T-cell (primary cell): ENCODE data around the gene PHF21A. TPM values are rescaled to one million over a fixed set of nuclear protein-coding genes. Genes with fewer than 3 reads are reported as not detected.

Source experiments
- ATAC-seq, 4 experiments: fragments of 200-7000 bp in 3 of 4; fragments of 150-1000 bp in 1 of 4; cut with Tn5 transposase; replicated peaks in 1 of 4; 1 replicate in 3 of 4; 2 replicates in 1 of 4; pipeline ENCODE4 v1.10.0; 2021; ENCODE audit warnings: moderate library complexity in 3 of 4, mild to moderate bottlenecking in 2 of 4, moderate number of reproducible peaks in 1 of 4
- CTCF ChIA-PET, 2 donors: fragments of 300-600 bp; sonication (Branson Sonifier 250); formaldehyde crosslinking; loops; one replicate each; lab custom pipeline; 2022; ENCODE audit warnings: antibody characterized with exemption in 2 of 2; lab: Charles Lee
- POLR2A ChIA-PET, 2 donors: fragments of 300-600 bp; sonication (Branson Sonifier 250); formaldehyde crosslinking; loops; one replicate each; lab custom pipeline; 2022; ENCODE audit warnings: antibody characterized with exemption in 2 of 2; lab: Charles Lee
- DNase-seq, 35 experiments: peaks; one replicate each; pipeline versions ENCODE4 v3.0.0 to v3.0.0-alpha.2; 2013 to 2023
- H3K27ac ChIP-seq: one replicate; pipeline ENCODE4 v1.5.1; 2013; ENCODE audit warnings: low read length
- H3K27me3 ChIP-seq, 2 experiments: replicated peaks in 1 of 2; 1 replicate in 1 of 2; 2 replicates in 1 of 2; pipeline versions ENCODE4 v1.6.1 to v1.7.0; 2013; ENCODE audit warnings: low read length in 1 of 2, mixed read lengths in 1 of 2; ENCODE audit not compliant: control insufficient read depth in 2 of 2, insufficient read depth in 2 of 2; ENCODE audit errors: extremely low read depth in 1 of 2
- H3K36me3 ChIP-seq, 2 donors: 1 replicate in 1 of 2; 2 replicates in 1 of 2; pipeline versions ENCODE4 v1.6.1 to v1.7.0; 2013; ENCODE audit warnings: low read length in 1 of 2; ENCODE audit not compliant: control insufficient read depth in 2 of 2, insufficient read depth in 1 of 2; ENCODE audit errors: extremely low read depth in 1 of 2
- H3K4me1 ChIP-seq, 2 experiments: 1 replicate in 1 of 2; 2 replicates in 1 of 2; pipeline versions ENCODE4 v1.6.1 to v1.7.0; 2013; ENCODE audit warnings: low read length in 2 of 2, mixed read lengths in 1 of 2; ENCODE audit not compliant: insufficient read depth in 2 of 2, control insufficient read depth in 1 of 2; ENCODE audit errors: extremely low read depth in 1 of 2
- H3K4me3 ChIP-seq, 2 donors: 1 replicate in 1 of 2; 2 replicates in 1 of 2; pipeline versions ENCODE4 v1.5.1 to v1.7.0; 2013; ENCODE audit warnings: mild to moderate bottlenecking in 2 of 2, low read length in 1 of 2, moderate library complexity in 1 of 2; ENCODE audit not compliant: control insufficient read depth in 1 of 2; ENCODE audit errors: extremely low read depth in 1 of 2
- H3K9me3 ChIP-seq: 2 replicates; pipeline ENCODE4 v1.7.0; 2013
- H3K27ac Mint-ChIP-seq, 2 donors: one replicate each; pipeline ENCODE4 v1.8.0; 2020 to 2021; ENCODE audit warnings: mild to moderate bottlenecking in 2 of 2, mixed read lengths in 2 of 2
- H3K27me3 Mint-ChIP-seq, 2 donors: one replicate each; pipeline ENCODE4 v1.8.0; 2021 to 2022; ENCODE audit warnings: mixed read lengths in 2 of 2
- H3K36me3 Mint-ChIP-seq: one replicate; pipeline ENCODE4 v1.8.0; 2021; ENCODE audit warnings: mixed read lengths
- H3K4me1 Mint-ChIP-seq, 3 donors: one replicate each; pipeline ENCODE4 v1.8.0; 2020 to 2022; ENCODE audit warnings: mixed read lengths in 3 of 3, mild to moderate bottlenecking in 1 of 3
- H3K4me3 Mint-ChIP-seq, 3 donors: one replicate each; pipeline ENCODE4 v1.8.0; 2020 to 2022; ENCODE audit warnings: mild to moderate bottlenecking in 3 of 3, mixed read lengths in 3 of 3, moderate library complexity in 3 of 3
- H3K9me3 Mint-ChIP-seq, 3 donors: one replicate each; pipeline ENCODE4 v1.8.0; 2020 to 2022; ENCODE audit warnings: mixed read lengths in 3 of 3
- WGBS: methylation state at CpG from one replicate; pipeline ENCODE4 v1.1.5; 2013; ENCODE audit warnings: missing lambda C conversion rate; ENCODE audit not compliant: insufficient coverage; 5-methylcytosine and 5-hydroxymethylcytosine counted together
- total RNA-seq, 35 experiments: library from RNA in 6 of 35; stranded (reverse) in 6 of 35; fragments of 120-200 nt in 1 of 35; gene quantifications; one replicate each; pipeline versions ENCODE4 v1.2.1 to v1.2.4 and lab custom pipeline; 2013 to 2026

Gene PHF21A
- total RNA-seq, 5 donors from 2014 or later (not counting 1 experiment from before 2014, with no cell fraction given) = 45.5 to 82.9 (median 57.4) TPM

GRCh38 chr11:45935349-45936064, 185.7 kb downstream of the PHF21A start:
- Histone ChIP-seq H3K4me1 (peaks cover 0 to 17% of the 10 kb centered on the region in 2 experiments), H3K9me3 (no peaks in the 10 kb centered on the region), H3K27me3 (no peaks in the 10 kb centered on the region), H3K27ac (no peak overlapping the region), H3K36me3 (peaks cover 11 to 66% of the 10 kb centered on the region in 2 donors), H3K4me3 (no peak overlapping the region)
- 94% methylated on average over 6 of the region's 8 CpGs for WGBS
- CTCF ChIA-PET = interaction anchor here (0.6 to 0.7 kb wide), 3 partner anchors 24 to 1992 kb away, joined by 4 to 5 read pairs (median 4); no protein-coding TSS in a partner anchor
- ATAC-seq (no peak), DNase-seq (no peak)
- no peak overlapping the region for H3K4me3 Mint-ChIP-seq
- POLR2A ChIA-PET = no interaction called here
- H3K9me3 Mint-ChIP-seq = no peaks in the 10 kb centered on the region
- no peaks in the 10 kb centered on the region for H3K27me3 Mint-ChIP-seq
- H3K27ac Mint-ChIP-seq = peak overlapping the region in 1 of 2 donors; percentile 39
- H3K36me3 Mint-ChIP-seq = peaks cover 23% of the 10 kb centered on the region
- peaks cover 14 to 23% (median 19%) of the 10 kb centered on the region in 3 donors for H3K4me1 Mint-ChIP-seq

- H3K4me1 Mint-ChIP-seq = peaks cover 22 to 31% (median 26%) of the 10 kb centered on the region in 3 donors
- ChIA-PET CTCF (interaction anchor here in 1 of 2 donors (0.7 kb wide), 1 partner anchor 198 kb away, joined by 4 read pairs; no protein-coding TSS in a partner anchor), POLR2A (interaction anchor here in 1 of 2 donors (0.7 kb wide), 1 partner anchor 36 kb away, joined by 3 read pairs; no protein-coding TSS in a partner anchor)
- no peak overlapping the region for H3K4me3 Mint-ChIP-seq
- Histone ChIP-seq H3K4me3 (no peak overlapping the region), H3K27ac (no peak overlapping the region), H3K9me3 (no peaks in the 10 kb centered on the region), H3K4me1 (peaks cover 0 to 25% of the 10 kb centered on the region in 2 experiments), H3K36me3 (peaks cover 11 to 66% of the 10 kb centered on the region in 2 donors), H3K27me3 (no peaks in the 10 kb centered on the region)
- DNase-seq (no peak), ATAC-seq (no peak)
- no peaks in the 10 kb centered on the region for H3K27me3 Mint-ChIP-seq
- H3K27ac Mint-ChIP-seq = no peak overlapping the region
- H3K9me3 Mint-ChIP-seq = no peaks in the 10 kb centered on the region
- peaks cover 23% of the 10 kb centered on the region for H3K36me3 Mint-ChIP-seq
- WGBS = 98% methylated on average over 8 of the region's 12 CpGs
These were observed 186.5 kb downstream of the PHF21A start for GRCh38 chr11:45934580-45935318.

- Histone ChIP-seq H3K4me3 (no peak overlapping the region), H3K36me3 (peaks cover 11 to 66% of the 10 kb centered on the region in 2 donors), H3K4me1 (peaks cover 0 to 32% of the 10 kb centered on the region in 2 experiments), H3K27ac (no peak overlapping the region), H3K9me3 (no peaks in the 10 kb centered on the region), H3K27me3 (no peaks in the 10 kb centered on the region)
- peaks cover 21% of the 10 kb centered on the region for H3K36me3 Mint-ChIP-seq
- H3K27ac Mint-ChIP-seq = no peak overlapping the region
- H3K9me3 Mint-ChIP-seq = no peaks in the 10 kb centered on the region
- ATAC-seq (no peak), DNase-seq (no peak)
- ChIA-PET CTCF (no interaction called here), POLR2A (interaction anchor here in 1 of 2 donors (0.7 kb wide), 1 partner anchor 36 kb away, joined by 3 read pairs; no protein-coding TSS in a partner anchor)
- 98% methylated on average over 17 of the region's 21 CpGs for WGBS
- no peak overlapping the region for H3K4me3 Mint-ChIP-seq
- H3K4me1 Mint-ChIP-seq = peaks cover 26 to 36% (median 28%) of the 10 kb centered on the region in 3 donors
- no peaks in the 10 kb centered on the region for H3K27me3 Mint-ChIP-seq
These were observed 187.2 kb downstream of the PHF21A start for GRCh38 chr11:45933846-45934579.

- peaks cover 18% of the 10 kb centered on the region for H3K36me3 Mint-ChIP-seq
These were observed 188.0 kb downstream of the PHF21A start for GRCh38 chr11:45933131-45933831.

GRCh38 chr11:45932217-45932616, 189.0 kb downstream of the PHF21A start:
- ChIA-PET CTCF (no interaction called here), POLR2A (interaction anchor here (0.6 kb wide), 2 partner anchors 46 to 111 kb away, joined by 4 to 6 read pairs; no protein-coding TSS in a partner anchor)
- no peaks in the 10 kb centered on the region for H3K9me3 ChIP-seq
- H3K4me3 Mint-ChIP-seq = peak overlapping the region in 1 of 3 donors; percentile 67
- H3K27me3 ChIP-seq = no peaks in the 10 kb centered on the region
- no peak overlapping the region for H3K27ac ChIP-seq
- DNase-seq (no peak), ATAC-seq (no peak)
- H3K9me3 Mint-ChIP-seq = no peaks in the 10 kb centered on the region
- no peak overlapping the region for H3K4me3 ChIP-seq
- peaks cover 0 to 49% of the 10 kb centered on the region in 2 experiments for H3K4me1 ChIP-seq
- peaks cover 34 to 51% (median 34%) of the 10 kb centered on the region in 3 donors for H3K4me1 Mint-ChIP-seq
- H3K36me3 ChIP-seq = peaks cover 11 to 56% of the 10 kb centered on the region in 2 donors
- H3K36me3 Mint-ChIP-seq = peaks cover 15% of the 10 kb centered on the region
- no peaks in the 10 kb centered on the region for H3K27me3 Mint-ChIP-seq
- WGBS = 100% methylated on average over 1 of the region's 8 CpGs
- H3K27ac Mint-ChIP-seq = peak overlapping the region; percentile 53 to 94

More at GRCh38 chr11:45933131-45933831, 188.0 kb downstream of the PHF21A start:
- Mint-ChIP-seq H3K27ac (no peak overlapping the region), H3K4me1 (peaks cover 28 to 41% (median 28%) of the 10 kb centered on the region in 3 donors), H3K4me3 (peak overlapping the region in 1 of 3 donors; percentile 67), H3K27me3 (no peaks in the 10 kb centered on the region), H3K9me3 (no peaks in the 10 kb centered on the region)
- DNase-seq = no peak
- no peaks in the 10 kb centered on the region for H3K9me3 ChIP-seq
- H3K27ac ChIP-seq = no peak overlapping the region
- no peak for ATAC-seq
- no peak overlapping the region for H3K4me3 ChIP-seq
- ChIA-PET POLR2A (no interaction called here), CTCF (no interaction called here)
- WGBS = 100% methylated on average over 6 of the region's 15 CpGs
- peaks cover 0 to 40% of the 10 kb centered on the region in 2 experiments for H3K4me1 ChIP-seq
- no peaks in the 10 kb centered on the region for H3K27me3 ChIP-seq
- peaks cover 11 to 66% of the 10 kb centered on the region in 2 donors for H3K36me3 ChIP-seq
